AG09319 (cell line): Measurements from ENCODE around the gene TLL1.

Experiments used
- DNase-seq: peaks from one replicate; pipeline ENCODE4 v3.0.0-alpha.2; 2010; ENCODE audit warnings: low read depth; ENCODE audit errors: extremely low read depth
- CTCF ChIP-seq: IDR thresholded peaks from 2 replicates; pipeline ENCODE4 v1.5.1; 2011; ENCODE audit warnings: low read depth, mild to moderate bottlenecking, inconsistent platforms, low read length, moderate library complexity

Gene TLL1

DNA sequence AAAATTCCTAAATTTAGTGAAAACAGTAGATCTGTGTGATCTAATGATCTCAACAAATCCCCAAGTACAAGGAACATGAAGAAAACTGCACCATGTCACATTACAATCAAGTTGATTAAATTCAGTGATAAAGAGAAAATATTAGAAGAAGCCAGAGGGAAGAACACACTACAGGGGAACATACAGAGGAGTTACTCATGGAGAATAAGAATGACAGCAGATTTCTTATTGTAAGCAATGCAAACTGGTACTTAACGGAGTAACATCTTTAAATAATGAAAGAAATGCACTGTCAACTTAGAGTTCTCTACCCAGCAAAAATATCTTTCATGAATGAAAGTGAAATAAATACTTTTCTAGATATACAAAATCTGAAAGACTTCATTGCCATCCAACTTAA, 21.1 kb downstream of the TLL1 start:
- no peak for TF ChIP-seq CTCF
- no peak for DNase-seq

DNA sequence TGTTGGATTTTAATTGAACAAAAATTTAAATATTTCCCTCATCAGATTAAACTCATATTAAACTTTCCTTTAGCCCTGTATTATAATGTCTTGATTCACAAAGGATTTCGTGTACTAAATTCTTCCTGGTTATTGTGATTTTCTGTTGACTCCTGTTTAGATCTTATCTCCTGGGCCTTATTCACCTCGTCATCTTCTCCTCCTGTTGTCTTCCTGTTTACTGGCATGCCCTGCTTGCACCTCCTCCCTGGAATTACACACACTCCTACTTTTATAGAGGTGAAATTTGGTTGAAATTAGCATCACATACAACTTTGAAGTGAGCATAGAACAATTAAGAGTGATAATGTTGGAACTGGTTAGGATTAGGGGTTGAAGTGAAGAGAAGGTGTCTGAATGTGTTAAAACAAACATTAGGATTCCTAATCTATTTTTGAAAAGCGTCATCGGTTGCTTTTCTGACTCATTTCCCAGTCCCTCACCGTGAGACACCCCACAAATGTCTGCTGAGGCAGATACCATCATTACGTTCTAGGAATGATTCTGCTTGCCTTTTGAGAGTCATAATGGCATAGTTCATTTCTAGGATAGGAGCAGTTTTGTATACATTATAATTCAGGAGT, 32.5 kb downstream of the TLL1 start:
- DNase-seq, result no peak
- TF ChIP-seq CTCF, result no peak

DNA sequence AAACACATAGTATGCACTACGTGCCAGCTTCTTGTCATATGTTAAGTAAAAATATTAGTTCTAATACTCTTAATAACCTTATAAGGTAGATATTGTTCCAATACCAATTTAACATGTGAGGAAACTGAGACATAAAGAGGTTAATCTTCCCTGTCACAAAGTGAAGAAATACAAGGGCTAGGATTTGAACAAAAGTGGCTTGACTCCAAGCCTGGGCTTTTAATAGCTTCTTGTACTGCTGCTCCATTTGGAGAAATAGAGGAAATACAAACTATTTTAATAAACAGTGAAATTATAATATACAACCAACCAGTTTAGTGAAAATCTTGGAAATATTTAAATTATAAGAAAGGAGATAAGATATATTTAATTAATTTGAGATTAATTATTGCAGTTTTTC, 33.2 kb downstream of the TLL1 start:
- no peak for TF ChIP-seq CTCF
- DNase-seq, result no peak

GRCh38 chr4:165909947-165910346, 36.9 kb downstream of the TLL1 start:
- no peak for TF ChIP-seq CTCF
- DNase-seq, result no peak

GRCh38 chr4:165915215-165915614, 42.2 kb downstream of the TLL1 start:
- TF ChIP-seq CTCF, result no peak
- DNase-seq, result no peak

DNA sequence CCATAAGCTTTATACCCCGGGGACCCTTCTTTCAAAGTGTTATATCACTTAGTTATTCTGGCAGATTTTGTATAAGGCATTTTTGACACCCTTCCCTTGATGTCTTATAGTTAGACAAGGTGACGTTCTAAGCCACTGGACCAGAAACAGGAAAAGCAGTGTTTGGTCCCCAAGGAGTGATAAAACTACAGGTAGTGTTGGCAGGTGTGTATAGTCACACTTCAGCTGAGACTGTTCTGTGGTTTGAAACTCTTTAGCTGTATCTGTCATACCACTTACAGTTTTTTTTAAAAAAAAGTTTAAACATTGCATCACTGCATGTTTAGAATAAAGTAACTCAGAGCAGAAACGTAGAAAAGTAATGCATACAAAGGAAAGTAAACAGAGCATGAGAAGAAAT, 48.5 kb downstream of the TLL1 start:
- TF ChIP-seq CTCF, result no peak
- DNase-seq, result no peak

- TF ChIP-seq CTCF, result no peak
- no peak for DNase-seq
Measured at GRCh38 chr4:165922747-165923146, 49.7 kb downstream of the TLL1 start.
